Dedifferentiated amniotic fluid mesenchymal stem cell (primary cell): ENCODE data around the gene NMNAT3.

Source experiments
- DNase-seq: peaks from one replicate; pipeline ENCODE4 v3.0.0-alpha.2; 2016; ENCODE audit errors: extremely low spot score

NMNAT3 gene

DNA sequence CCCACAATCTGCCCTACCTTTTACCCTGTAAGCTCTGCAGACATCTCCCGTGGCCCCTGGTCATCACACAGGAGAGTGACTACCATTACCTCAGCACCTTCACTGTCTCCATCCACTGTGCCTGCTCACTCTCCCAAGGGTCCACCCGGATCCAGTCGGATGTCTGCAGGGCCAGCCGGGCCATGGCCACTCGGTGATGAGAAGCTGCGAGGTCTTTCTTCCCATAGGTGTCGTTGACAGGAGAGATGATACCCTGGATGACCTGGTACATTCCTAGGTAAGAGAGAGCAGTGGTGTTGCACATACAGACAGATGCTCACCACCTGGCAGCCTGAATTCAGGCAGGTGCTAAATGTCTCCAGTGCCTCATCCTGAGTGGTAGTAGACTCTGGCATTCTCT is 99.0 kb downstream of the NMNAT3 start:
- DNase-seq: no peak

DNA sequence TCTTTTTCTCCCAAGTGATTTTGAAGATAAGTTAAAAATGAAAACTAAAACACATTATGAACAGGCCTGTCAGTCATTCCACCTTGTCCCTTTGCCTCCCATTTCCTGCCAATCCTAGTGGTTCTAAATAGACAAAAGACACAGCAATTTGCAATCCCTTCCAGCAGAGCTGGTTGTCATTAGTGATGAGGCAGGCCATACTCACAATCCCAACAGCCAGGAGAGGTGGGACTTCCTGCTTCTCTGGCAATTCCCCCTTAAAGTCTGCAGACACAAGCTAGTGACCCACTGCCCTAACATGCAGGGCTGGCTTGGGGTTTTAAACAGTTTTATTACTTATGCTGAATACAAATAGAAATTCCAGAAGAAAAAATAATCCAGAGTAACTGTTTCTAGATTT is 99.9 kb downstream of the NMNAT3 start:
- DNase-seq: no peak

DNA sequence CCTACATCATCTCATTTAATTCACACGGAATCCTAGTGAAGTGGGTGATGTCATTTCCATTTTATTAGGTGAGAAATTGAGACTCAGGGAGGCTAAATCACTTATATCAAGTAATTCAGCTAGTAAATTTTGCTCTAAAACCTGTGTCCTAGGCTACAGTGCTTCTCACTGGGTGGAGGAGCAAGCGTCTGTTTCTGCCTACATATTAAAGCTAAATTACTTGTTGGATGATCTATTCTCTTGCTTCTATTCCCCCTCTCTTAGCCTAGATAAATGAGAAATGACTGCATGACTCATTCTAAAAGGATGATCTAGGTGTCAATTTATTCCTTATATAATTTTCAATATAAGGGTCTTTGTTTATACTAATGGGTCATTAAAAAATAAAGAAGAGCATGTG is 100.4 kb downstream of the NMNAT3 start:
- DNase-seq: no peak

DNA sequence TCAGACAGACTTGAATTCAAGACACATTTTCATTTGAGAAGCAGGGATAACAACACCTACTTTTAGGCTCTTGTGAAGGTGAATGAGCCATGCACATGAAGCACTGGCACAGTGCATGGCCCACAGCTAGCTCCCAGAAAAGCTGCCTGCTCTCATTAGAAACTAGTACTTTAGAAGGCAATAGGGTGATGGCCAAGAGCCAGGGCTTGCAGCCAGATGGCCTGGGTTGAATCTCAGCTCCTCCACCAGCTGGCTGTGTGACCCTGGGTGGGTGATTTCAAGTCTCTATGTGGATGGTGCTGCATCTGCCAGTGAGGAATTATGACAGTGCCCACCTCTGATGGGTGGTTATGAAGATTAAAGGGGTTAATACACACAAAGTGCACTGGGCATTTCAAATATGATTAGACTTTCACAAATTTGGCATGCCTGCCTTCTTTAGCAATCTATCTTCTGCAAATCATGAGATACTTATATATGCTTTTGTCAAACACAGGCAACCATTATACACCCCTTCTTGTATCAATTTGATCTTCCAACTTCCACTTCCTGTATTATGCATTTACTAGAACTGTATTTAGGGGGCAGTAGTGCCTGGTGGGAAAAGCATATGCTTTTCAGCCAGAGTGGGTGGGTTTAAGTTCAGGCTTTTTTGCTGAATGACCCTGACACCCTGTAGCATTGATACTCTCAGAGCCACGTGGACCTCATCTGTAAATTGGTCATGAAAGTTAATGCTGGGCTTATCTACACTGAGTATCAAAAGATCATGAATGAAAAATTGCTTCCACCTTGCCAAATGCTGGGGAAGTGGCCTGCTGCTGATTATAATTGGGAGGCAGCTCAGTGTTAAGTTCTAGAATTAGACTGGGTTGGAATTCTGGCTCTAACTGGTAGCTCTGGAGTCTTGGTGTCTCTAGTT is 103.5 kb downstream of the NMNAT3 start:
- no peak for DNase-seq

DNA sequence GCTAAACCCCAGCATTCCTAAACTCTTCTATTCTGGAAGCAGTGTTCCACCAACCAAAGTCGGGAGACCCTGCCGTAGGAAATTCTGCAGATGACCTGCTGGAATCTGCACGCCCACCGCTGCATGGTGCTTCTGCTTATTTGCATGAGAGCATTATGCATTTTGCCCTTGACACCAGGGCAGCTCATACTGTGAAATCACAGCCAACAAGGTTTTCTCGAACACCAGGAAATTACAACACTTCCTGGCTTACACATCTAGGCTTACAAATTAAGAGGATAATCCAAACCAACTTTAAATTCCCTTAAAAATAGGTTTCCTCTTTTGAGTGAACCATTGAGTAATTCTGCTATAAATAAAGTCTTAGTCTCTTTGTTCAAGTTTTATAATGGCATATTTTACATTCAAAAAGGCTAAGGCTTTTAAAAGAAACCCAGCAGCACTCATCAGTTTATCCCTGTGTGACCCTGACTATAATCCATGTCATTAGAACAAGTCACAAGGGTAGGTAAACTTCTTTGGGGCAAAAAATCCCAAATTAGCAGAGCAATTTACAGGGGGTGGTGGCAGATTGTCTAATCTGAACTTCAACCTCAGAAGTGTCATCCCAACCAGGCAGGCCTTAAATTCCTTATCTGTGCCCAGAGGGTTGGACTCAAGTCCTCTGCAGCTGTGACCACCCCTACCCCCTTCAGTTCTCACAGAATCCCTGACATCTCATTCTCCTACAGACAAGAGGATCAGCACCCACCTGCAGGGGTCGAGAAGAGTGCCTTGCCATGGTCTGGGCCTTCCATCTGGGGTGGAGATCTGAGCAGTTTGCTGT is 104.7 kb downstream of the NMNAT3 start:
- no peak for DNase-seq

DNA sequence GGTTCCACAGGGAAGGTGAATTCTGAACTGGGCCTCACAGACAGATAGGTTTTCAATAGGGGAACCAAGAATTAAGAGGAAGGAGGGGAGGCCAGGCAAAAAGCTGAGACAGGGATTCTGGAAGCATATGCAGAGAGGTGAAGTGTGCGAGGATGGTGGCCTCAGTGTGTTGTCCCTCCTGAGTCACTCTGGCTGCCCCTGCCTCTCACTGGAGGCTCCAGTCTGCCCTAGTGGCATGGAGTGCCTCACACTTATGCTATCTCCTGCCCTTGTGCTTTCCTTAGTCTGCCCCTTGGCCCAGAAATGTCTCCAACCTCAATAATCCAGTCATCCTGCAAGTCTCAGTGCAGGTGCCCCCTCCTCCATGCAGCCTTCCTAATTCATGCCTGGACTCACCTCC is 106.1 kb downstream of the NMNAT3 start:
- DNase-seq: no peak

DNA sequence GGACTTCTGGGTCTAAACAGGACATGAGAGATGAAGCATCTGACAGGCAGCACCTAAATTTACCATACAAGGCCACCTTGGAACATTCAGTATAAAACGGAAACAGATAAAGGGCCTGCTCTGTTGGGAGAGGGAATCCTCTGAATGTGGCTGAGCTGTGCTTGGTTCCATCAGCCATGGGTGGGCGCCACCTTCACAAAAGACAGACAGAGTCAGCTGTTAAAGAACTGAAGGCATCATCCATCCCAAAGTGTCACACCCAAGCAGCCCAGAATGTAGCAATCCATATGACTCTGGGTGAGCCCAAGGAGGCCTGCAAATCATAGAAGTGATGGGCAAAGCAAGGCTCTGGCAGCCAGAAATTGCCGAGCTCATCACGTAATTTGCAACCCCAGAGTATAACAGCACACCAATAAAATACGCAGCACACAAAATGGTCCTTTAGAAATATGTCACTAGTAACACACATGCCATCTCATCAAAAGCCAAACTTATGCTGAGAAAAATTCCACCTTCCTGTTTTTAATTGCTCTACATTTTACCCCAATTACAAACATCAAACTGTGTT is 113.4 kb downstream of the NMNAT3 start:
- no peak for DNase-seq

DNA sequence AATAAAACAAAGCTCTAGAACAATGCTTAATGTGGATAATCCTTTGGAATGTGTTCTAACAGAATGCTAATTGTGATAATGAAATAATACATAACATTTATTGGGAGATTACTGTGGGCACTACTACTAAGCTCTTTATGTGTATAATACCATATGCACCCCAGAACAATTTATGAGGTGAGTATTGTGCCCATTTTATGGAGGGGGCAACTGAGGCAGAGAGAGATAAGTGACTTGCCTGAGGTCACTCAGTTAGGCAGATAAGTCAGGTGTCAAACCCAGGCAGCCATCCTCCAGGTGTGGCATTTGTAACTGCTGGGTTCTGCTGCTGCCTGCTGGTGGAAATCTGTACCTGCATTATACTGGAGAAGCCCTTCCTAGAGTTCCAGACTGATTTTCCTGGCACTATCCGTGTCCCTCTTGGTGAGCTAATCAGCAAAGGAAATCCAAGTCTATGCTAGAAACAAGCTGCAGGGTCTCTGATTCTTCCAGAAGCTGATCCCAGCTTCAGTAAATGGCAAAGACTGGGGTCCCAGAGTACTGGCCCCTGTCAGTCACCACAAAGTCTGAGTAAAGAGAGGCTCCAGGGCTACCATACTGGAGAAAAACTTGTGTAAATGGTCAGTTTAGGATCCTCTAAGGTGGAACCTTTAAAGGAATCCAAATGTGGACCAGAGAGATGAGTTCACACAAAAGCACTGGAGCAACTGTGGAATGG is 115.7 kb downstream of the NMNAT3 start:
- DNase-seq: no peak

DNA sequence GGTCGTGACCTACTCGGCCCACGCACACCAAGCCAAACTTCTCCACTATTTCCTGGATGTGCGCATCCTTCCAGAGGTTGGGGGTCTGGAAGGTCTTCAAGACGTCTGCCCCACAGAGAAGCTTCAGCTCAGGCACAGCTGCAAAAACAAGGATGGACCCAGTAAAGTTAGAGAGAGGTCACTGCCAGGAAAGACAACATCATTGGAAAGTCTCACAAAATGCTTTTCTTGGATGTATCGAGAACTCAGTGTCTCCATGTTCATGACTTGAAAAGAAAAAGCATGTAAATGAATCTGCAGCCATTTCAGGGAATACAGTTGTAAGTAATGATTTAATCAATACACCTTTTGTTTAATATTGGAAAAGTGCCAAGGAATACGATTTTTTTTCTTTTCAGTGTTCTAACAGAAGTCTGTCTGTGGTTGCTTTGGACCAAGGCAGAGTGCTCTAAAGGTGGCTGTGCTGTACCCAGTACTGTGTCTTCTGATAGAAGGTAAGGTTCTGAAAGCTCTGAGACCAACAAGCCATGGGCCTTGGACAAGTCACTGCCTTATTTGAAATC is 116.4 kb downstream of the NMNAT3 start:
- DNase-seq: no peak

DNA sequence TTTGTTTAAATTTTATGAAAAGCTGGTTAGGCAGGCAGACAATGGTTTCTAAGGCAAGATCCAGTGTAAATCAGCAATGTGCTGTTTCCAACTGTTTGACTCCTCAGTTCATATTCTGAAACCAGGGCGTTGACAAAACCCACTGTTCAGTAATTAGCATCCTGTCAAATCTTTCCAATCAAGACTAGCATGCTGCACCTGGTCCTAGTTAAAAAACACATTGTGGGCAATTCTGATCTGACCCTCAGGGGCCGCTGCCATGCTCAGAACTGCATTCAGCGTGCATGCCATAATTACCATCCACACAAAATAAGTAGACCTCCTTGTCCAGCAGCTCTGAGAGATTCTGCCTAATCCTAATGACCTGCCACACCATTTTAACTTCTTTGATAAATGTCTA is 117.4 kb downstream of the NMNAT3 start:
- DNase-seq: no peak

DNA sequence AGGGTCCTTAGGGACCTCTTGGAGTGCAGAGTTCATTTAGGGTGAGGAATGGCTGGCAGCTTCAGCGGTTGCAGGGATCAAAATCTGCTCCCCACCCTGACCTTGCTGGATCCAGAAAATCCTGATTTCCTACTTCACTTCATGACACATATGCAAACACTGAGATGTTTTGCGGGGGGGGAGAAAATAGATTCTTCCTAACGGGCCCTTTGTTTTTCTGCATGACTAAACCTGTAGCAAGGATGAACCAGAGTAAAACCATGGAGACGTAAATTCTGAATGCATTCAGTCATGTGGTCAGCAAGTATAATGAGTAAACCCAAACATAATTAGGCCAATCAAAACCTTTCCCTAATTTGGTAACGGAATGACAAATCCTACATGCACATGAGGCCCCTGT is 118.2 kb downstream of the NMNAT3 start:
- DNase-seq: peak; percentile 29

DNA sequence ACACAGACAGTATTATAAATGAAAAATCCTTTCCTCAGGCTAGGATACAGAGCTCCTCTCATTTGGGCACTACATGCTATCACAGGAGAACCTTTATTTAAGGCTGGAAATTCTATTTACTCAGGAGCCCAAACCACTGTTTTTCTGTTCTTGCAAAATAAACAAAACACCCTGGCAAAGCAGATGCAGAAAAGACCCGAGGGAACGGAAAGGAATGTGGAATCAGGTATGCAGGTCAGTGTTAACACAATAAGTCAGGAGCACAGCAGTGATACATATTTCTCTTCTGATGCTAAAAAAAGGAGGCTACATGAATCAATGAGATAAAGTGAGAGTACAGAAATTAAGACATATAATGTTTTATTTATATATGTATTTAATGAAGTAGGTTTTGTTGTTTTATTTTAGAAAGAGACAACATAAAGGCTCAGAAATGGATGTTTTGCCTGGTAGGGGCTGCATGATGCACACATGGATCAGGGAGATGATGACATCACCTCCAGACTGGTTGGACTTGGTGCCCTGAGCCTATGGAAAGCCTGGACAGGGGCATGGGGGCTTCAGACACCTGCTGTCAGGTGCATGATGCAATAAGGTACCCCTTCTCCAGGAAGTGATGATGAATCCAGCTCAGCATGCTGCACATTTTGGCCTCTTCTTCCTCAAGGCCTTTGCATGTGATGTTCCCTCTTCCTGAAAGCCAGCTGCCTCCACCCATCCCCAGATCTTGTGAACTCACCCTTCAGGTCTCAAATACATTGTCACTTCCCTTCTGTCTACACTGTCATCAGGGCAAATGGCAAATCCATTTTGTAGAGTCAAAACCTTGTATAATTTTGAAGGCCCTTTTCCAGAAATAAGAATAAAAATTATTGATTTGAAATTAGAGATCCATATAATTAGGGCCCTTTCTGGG is 119.2 kb downstream of the NMNAT3 start:
- DNase-seq: no peak

DNA sequence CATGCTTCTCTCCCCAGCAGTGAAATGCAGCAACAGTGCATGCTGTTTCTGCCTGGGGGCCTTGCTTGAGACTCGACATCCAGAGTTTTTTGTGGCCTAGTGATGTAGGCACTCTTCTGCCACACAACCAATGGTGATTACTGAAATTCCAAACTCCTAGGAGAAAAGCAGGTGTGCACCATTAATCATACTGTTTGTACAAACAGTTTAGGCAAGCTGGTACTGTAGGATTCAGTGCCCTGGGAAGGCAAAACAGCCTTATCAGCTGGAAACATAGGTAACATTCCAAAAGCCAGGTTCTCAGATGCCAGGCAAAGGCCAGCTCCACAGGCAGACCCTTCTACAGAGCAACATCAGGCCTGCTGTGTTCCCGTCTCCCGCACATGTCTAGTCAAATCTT is 120.7 kb downstream of the NMNAT3 start:
- DNase-seq: no peak

DNA sequence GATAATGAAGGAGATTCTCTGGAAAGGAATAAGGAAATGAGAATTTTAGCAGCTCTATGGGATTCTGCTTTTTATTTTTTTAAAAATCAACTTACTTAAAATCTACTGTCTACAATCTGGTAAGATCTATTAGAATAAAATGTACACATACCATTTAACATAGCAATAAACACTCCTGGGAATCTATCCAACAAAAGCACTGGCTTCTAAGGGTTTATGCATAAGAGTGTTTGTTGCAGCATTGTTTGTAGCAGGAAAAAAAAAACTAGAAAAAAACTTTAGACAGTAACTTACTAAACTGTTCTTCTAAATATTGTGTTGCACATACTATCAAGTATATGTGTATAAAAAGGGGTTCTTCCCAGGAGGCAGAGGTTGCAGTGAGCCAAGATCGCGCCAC is 122.5 kb downstream of the NMNAT3 start:
- peak; percentile 61 for DNase-seq

DNA sequence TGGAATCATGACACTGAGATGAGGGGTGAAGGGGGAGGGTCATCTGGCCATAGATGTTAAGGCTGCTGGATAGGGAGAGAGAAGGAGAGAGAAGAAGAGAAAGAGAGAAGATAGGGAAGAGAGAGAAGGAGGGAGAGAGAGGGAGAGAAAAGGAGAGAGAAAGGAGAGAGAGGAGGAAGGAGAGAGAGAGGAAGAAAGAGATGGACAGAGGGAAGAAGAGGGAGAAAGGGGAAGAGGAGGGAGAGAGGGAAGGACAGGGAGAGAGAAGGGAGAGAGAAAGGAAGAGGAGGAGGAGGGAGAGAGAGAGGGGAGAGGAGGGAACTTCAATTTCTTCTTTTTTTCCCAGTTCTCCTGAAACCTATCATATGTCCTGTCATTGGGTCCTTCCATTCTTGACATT is 123.1 kb downstream of the NMNAT3 start:
- DNase-seq: no peak

DNA sequence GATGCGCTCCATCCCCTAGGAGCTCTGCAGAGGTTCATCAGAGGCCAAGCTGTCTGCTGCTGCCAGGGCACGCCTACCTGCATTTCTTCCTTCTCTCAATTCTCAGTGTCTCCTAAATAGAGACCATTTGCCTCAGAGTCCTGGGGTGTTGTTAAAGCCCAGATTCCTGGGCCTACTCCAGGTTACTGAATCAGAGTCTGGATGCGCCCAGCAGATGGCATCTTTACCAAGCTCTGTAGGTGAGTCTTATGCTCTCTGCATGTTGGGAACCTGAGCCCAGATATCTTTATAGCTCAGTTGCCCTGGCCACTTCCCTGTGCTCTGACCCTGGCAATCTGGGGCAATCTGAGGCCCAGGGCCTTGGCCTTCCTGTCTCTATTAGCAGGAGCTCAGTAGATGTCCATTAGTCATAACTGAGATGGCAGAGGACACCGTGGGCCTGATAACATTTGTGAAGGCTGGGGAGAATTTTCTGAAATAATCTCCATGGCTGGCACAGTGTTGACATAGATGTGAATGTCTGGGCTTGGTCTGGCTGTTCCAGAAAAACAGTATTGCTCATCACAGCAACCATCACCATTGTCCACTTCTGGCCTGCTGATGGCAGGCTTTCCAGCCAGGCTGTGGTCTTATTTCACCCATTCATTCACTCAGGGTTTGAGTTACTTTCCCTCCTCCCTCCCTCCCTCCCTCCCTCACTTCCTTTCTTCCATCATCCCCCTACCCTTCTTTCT is 125.0 kb downstream of the NMNAT3 start:
- DNase-seq: no peak

DNA sequence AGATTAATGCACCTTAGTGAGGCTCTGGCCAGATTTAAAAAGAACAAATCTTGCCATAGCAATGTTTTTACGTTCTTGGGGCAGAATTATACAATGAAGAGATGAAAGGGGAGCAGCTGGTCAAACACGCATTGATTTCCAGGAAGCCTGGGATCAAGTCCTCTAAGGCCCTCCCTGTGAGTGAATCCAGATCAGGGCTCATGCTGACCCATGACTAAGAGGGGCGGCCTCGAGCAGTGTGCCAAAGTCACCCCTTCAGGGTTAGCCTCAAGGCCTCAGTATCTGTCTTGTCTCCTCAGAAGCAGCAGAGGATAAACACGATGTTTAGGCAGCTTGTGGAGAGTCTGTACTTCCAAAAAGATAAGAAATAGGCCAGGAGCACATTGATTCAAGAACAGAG is 129.0 kb downstream of the NMNAT3 start:
- DNase-seq: no peak

DNA sequence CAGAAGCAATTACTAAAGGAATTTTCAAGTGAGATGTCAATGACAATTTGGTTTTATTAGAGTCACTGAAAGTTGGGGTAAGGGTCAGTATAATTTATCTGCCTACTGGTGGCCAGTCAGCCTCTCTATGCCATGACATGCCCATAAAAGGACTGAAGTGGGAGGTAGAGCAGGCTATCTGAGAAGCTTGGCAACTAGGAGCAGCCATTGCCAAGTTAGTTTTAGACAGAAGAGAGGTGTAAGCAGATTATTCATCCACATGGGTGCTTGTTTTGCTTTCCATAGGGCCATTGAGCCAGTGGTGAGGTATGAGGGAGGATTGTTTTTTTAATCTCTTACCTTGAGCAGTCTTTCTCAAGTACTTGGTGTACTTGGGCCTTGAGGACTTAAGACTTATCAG is 130.1 kb downstream of the NMNAT3 start:
- DNase-seq: no peak

DNA sequence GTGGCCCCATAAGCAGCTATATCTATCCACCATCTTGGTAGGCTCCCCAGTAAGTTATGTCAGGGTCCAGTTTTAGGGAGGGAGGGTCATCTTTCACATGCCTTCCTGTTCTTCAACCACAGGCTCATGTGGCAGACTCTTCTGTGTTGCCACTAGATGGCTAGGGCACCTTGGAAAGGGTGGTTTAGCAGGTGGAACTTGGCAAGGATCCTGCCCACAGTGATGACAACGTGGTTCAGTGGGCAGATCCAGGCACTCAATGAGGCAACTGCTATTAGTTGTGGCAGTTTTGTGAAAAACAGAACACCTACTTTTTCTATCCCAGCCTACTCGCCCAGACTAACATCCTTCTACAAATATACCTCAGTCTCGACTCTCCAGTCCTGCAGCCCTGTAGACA is 131.0 kb downstream of the NMNAT3 start:
- no peak for DNase-seq
